Esophagus squamous epithelium (tissue), 4 donors: ENCODE results near the gene CLRN3.

ENCODE experiments used
- CTCF ChIP-seq, 6 experiments: fragments of 450-650 bp in 4 of 6; fragments of 200-600 bp in 2 of 6; sonication (generic) in 2 of 6; IDR thresholded peaks; one replicate each; pipeline ENCODE4 v1.5.1; 2016 to 2019; ENCODE audit warnings: antibody characterized with exemption in 6 of 6, mild to moderate bottlenecking in 4 of 6, moderate library complexity in 4 of 6
- POLR2A ChIP-seq, 4 donors: fragments of 450-650 bp; IDR thresholded peaks; one replicate each; pipeline ENCODE4 v1.6.1; 2017; ENCODE audit warnings: antibody characterized with exemption in 4 of 4, mild to moderate bottlenecking in 4 of 4, moderate library complexity in 3 of 4

- no peak for TF ChIP-seq CTCF (IDR thresholded peaks at IDR 0.05)
- TF ChIP-seq POLR2A (IDR thresholded peaks at IDR 0.05), result no peak
Observed at GRCh38 chr10:127913368-127913759, 20.6 kb upstream of the CLRN3 start.
